GM11168 (cell line): ENCODE results near the gene SPRR2B.
"Not testable (repeated sequence)": the region's sequence is repeated elsewhere in the genome, so short reads cannot be mapped to it uniquely, and the experiment has no call there.

Experiments
- in situ Hi-C: fragments of 300-500 bp; cut with MboI; formaldehyde crosslinking; loops from one replicate; pipeline ENCODE4 v1.12.0; 2022; ENCODE audit warnings: low sequenced_read_pairs; ENCODE audit not compliant: unreplicated experiment

Gene SPRR2B

DNA sequence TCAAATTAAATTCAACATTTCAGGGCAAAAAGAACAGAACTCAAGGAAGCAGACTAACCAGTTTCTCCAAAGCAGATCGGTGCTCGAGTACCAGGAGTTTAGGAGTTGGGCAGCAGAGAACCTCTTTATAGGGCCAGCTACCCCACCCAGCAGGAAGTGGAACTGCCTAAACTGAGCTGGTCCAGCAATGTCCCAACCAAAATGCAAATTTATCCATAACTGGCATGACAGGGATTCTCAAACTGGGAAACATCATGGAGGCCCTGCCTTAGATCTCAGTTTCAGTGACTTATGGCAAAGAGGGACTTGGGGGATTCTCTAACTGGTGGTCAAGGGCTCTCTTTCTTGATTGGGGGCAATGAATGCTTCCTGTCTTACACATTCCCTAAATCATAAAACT is at the start of gene SPRR2B:
Gene SPRR2B (minus strand): TSS at position 101 of the 400 bp plus-strand sequence. CDS start 772 bp downstream, outside the sequence.
- in situ Hi-C loops: no loop called here

DNA sequence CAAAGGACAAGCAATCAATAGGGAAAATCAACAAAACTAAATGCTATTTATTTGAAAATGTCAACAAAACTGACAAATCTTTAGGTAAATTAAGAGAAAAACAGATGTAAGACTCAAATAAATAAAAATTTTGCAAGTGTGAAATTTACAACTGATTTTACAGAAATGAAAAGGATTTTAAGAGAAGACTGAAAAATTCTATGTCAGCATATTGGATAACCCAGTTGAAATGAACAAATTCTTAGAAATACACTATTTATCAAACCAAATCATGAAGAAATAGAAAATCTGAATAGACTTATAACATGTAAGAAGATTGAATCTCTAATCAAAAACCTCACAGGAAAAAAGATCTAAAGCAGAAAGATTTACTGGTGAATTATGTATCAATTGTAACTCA is 49.5 kb upstream of the SPRR2B start:
- in situ Hi-C loops: no loop called here

- in situ Hi-C loops: no loop called here
Measured at GRCh38 chr1:153119491-153119971, 48.1 kb upstream of the SPRR2B start.

DNA sequence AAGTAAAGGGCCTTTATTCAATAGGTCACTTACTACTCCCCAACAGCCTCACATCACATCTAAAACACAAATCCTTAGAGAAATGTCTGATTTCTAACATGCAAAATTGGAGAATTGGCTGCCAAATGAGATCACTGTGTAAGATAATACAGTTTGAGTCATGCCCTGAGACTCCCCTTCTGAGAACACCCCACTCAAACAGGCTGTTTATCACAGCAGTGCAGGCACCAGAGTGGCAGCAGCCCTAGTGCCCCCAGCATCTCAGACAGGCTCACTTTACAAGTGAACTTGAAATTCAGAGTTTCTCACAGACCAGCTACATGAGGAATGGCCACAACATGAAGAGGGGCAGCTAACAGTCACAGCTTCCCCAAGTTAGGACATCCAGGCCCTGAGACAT is 43.9 kb upstream of the SPRR2B start:
- in situ Hi-C loops: not testable (repeated sequence)

DNA sequence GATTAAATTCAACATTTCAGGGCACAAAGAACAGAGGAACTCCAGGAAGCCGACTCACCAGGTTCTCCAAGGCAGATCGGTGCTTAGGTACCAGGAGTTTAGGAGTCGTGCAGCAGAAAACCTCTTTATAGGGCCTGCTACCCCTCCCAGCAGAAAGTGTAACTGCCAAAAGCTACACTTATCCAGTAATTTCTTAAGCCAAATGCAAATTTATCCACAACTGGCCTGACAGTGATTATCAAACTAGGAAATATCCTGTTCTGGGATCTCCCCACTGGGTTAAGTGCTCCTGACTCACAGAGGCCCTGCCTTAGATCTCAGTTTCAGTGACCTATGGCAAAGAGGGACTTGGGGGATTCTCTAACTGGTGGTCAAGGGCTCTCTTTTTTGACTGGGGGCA is 42.0 kb upstream of the SPRR2B start, which contains the start of gene SPRR2F:
Gene SPRR2F (minus strand): TSS at position 101 of the 400 bp plus-strand sequence. CDS start 783 bp downstream, outside the sequence.
- in situ Hi-C loops: no loop called here

GRCh38 chr1:153112454-153112853 is 41.0 kb upstream of the SPRR2B start:
- in situ Hi-C loops: not testable (repeated sequence)

DNA sequence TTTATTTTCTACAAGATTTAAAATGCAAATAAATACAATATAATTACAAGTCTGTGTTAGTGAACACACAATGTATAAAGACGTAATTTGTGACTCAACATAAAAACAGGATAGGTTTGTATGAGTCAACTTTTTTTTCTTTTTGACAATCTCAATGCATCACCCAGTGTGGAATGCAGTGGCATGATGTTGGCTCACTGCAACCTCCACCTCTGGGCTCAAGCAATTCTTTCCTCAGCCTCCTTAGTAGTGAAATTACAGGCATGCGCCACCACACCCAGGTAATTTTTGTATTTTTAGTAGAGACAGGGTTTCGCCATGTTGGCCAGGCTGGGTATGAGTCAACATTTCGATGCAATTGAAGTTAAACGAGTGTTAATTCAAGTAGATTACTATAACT is 28.8 kb upstream of the SPRR2B start:
- in situ Hi-C loops: no loop called here

DNA sequence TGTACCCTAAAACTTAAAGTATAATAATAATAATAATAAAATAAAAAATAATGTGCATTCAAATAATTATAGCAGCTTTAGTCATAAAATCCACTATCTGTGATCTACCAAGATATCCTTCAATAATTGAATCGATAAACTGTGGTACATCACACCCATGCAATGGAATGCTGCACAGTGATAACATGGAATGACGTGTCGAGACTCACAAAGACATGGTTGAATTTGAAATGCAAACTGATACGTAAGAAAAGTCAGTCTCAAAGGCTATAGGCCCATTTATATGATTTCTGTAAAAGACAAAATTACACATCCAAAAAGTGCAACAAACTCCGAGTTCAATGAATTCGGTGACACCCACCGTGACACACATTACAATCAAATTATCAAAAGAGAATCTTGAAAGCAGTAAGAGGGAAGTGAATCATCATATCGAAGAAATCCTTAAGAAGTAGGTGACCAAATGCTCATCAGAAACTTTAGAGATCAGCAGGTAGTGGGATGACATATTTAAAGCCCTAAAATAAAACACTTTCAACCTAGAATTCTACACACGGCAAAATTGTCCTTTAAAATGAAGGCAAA is 28.1 kb upstream of the SPRR2B start:
- in situ Hi-C loops: no loop called here

GRCh38 chr1:153095764-153096163 is 24.4 kb upstream of the SPRR2B start:
- in situ Hi-C loops: no loop called here

DNA sequence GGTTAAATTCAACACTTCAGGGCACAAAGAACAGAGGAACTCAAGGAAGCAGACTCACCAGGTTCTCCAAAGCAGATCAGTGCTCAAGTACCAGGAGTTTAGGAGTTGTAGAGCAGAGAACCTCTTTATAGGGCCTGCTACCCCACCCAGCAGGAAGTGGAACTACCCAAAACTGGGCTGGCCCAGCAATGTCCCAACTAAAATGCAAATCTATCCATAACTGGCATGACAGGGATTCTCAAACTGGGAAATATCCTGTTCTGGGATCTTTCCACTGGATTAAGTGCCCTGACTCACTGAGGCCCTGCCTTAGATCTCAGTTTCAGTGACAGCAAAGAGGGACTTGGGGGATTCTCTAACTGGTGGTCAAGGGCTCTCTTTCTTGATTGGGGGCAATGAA is 23.0 kb upstream of the SPRR2B start, which contains the start of gene SPRR2E:
Gene SPRR2E (minus strand): TSS at position 101 of the 400 bp plus-strand sequence. CDS start 775 bp downstream, outside the sequence.
- in situ Hi-C loops: no loop called here

DNA sequence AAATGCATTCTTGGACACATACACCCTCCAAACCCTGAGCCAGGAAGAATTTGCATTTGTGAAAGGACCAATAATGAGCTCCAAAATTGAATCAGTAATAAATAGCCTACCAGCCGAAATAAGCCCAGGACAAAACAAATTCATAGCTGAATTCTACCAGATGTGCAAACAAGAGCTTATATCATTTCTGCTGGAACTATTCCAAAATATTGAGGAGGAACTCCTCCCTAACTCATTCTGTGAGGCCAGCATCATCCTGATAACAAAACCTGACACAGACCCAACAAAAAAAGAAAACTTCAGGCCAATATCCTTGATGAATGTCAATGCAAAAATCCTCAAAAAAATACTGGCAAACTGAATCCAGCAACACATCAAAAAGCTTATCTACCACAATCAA is 16.2 kb upstream of the SPRR2B start:
- in situ Hi-C loops: no loop called here

GRCh38 chr1:153081736-153082135 is 10.3 kb upstream of the SPRR2B start:
- in situ Hi-C loops: no loop called here

- in situ Hi-C loops: no loop called here
Measured at GRCh38 chr1:153072806-153073726, 1.7 kb upstream of the SPRR2B start.

DNA sequence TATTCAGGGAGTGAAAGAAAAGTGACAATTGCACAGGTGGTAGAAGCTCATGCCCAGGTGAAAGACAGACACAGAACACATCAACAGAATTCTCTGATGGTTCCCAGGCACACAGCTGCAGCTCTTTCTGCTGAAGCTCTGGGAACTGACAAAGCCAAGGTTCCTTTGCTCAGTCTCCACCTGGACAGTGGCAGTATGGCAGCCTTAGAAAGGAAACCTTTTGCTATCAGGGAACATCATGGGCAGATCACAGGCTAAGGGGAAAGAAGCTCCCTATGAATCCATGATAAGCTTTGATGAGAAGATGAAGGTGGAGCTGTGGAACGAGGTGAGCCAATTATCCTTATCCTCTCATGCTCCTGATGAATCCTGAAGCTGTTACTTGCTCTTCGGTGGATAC is 1.2 kb downstream of the SPRR2B start:
- in situ Hi-C loops: no loop called here

GRCh38 chr1:153058826-153059784 is 12.3 kb downstream of the SPRR2B start:
- in situ Hi-C loops: no loop called here

DNA sequence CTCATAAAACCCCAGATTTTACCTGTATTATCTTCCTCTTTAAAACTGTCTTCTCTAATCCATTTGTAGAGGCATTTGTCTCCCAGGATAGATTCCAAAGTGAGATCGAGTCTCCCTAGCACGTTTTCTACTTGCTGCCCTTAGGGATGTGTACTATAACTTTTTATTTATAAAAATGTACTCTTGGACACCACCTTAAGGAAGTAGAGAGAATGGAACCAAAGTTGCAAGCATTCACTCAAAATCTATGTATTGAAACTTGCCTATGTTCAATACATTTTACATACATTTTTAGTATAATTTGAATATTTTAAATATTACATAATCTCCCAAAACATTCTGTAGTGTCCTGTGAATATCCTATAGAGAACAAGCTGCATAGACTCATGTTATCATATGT is 13.3 kb downstream of the SPRR2B start:
- in situ Hi-C loops: no loop called here

- in situ Hi-C loops: no loop called here
Measured at GRCh38 chr1:153057375-153057774, 14.0 kb downstream of the SPRR2B start, which contains the start of gene SPRR2A. TSS of gene SPRR2A (minus strand) at chr1:153057512. CDS start at chr1:153056735, 777 bp downstream.

- in situ Hi-C loops: not testable (repeated sequence)
Measured at GRCh38 chr1:153056111-153056510, 15.3 kb downstream of the SPRR2B start.

- in situ Hi-C loops: no loop called here
Measured at GRCh38 chr1:153049211-153049610, 22.2 kb downstream of the SPRR2B start.
